ENCODE results near the gene RABGAP1L. TPM values are rescaled to one million over a fixed set of nuclear protein-coding genes. Genes with fewer than 3 reads are reported as not detected.

The RABGAP1L gene
- total RNA-seq, 4 donors from 2014 or later = 42.4 to 74.5 (median 49.1) TPM

DNA sequence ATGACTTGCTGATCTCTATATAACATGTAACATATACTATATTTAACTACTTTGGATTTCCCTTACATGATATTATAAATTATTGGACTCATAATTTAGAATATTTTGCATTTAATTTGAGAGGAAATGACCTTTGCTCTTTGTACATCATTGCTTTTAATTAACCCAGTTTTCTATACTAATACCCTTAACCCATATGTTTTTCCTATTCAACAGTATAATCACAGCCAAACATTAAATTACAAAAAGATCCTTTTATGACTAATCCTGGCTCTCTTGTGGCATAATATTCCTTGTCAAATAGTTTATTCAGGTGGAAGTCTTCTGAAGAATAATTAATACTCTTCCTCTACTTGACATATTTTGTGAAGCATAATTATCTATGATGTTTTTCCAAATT is 232.4 kb downstream of the RABGAP1L start:
- no peak for DNase-seq (ENCODE audit: low spot score in 2 of 2)
- TF ChIP-seq POLR2A (IDR thresholded peaks at IDR 0.05) (no peak), EP300 (IDR thresholded peaks at IDR 0.05) (no peak)
- TF ChIP-seq, protein P1, sequence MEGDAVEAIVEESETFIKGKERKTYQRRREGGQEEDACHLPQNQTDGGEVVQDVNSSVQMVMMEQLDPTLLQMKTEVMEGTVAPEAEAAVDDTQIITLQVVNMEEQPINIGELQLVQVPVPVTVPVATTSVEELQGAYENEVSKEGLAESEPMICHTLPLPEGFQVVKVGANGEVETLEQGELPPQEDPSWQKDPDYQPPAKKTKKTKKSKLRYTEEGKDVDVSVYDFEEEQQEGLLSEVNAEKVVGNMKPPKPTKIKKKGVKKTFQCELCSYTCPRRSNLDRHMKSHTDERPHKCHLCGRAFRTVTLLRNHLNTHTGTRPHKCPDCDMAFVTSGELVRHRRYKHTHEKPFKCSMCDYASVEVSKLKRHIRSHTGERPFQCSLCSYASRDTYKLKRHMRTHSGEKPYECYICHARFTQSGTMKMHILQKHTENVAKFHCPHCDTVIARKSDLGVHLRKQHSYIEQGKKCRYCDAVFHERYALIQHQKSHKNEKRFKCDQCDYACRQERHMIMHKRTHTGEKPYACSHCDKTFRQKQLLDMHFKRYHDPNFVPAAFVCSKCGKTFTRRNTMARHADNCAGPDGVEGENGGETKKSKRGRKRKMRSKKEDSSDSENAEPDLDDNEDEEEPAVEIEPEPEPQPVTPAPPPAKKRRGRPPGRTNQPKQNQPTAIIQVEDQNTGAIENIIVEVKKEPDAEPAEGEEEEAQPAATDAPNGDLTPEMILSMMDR (IDR thresholded peaks at IDR 0.05) = no peak
- Histone ChIP-seq H3K36me3 (peaks cover 0 to 23% (median 0%) of the 10 kb centered on the region in 3 donors), H3K27me3 (no peaks in the 10 kb centered on the region), H3K4me1 (no peaks in the 10 kb centered on the region), H3K27ac (no peak overlapping the region), H3K4me3 (no peak overlapping the region), H3K9me3 (peaks cover 0 to 3% (median 0%) of the 10 kb centered on the region in 4 donors)

GRCh38 chr1:174393885-174394284 is 234.6 kb downstream of the RABGAP1L start:
- H3K4me1 ChIP-seq = no peaks in the 10 kb centered on the region
- 97% methylated on average over 4 of the region's 4 CpGs for WGBS, 2 donors
- no peaks in the 10 kb centered on the region for H3K27me3 ChIP-seq
- no peak for DNase-seq (ENCODE audit: low spot score in 2 of 2)
- TF ChIP-seq POLR2A (IDR thresholded peaks at IDR 0.05) = no peak
- TF ChIP-seq, protein P1 (IDR thresholded peaks at IDR 0.05) = no peak
- H3K4me3 ChIP-seq = no peak overlapping the region
- H3K9me3 ChIP-seq = peaks cover 0 to 3% (median 0%) of the 10 kb centered on the region in 4 donors
- no peak overlapping the region for H3K27ac ChIP-seq
- H3K36me3 ChIP-seq = peaks cover 0 to 23% (median 0%) of the 10 kb centered on the region in 3 donors

GRCh38 chr1:174397261-174397660 is 237.9 kb downstream of the RABGAP1L start:
- 95 to 100% methylated on average over 1 of the region's 1 CpG for WGBS, 2 donors
- TF ChIP-seq EP300 (IDR thresholded peaks at IDR 0.05) (no peak), POLR2A (IDR thresholded peaks at IDR 0.05) (no peak)
- TF ChIP-seq, protein P1 (IDR thresholded peaks at IDR 0.05) = no peak
- peaks cover 0 to 3% (median 0%) of the 10 kb centered on the region in 4 donors for H3K9me3 ChIP-seq
- no peak overlapping the region for H3K4me3 ChIP-seq
- DNase-seq (ENCODE audit: low spot score in 2 of 2) = no peak
- H3K27ac ChIP-seq = no peak overlapping the region
- peaks cover 0 to 33% (median 0%) of the 10 kb centered on the region in 3 donors for H3K36me3 ChIP-seq
- H3K27me3 ChIP-seq = no peaks in the 10 kb centered on the region
- H3K4me1 ChIP-seq = no peaks in the 10 kb centered on the region

DNA sequence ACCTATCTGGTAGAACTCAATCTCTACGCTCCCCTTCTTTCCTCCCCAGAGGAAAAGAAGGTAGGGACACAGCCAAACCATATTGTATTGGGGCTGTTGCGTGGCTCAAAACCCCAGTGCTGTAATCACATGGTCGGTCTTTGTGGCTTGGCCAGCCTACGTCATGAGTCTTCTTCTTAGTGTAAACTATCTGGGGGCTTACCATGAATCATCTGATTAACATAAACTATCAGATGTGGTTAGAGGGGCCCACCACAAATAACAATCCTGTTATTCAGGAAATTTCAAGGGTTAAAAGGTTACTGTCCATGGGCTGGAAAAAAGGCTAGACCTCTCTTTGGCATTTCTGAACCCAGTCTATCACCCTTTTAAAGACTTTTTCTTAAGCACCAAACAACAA is 238.9 kb downstream of the RABGAP1L start:
- DNase-seq (ENCODE audit: low spot score in 2 of 2) = no peak
- Histone ChIP-seq H3K4me3 (no peak overlapping the region), H3K4me1 (no peaks in the 10 kb centered on the region), H3K27me3 (no peaks in the 10 kb centered on the region), H3K36me3 (peaks cover 0 to 29% (median 0%) of the 10 kb centered on the region in 3 donors), H3K27ac (no peak overlapping the region), H3K9me3 (peaks cover 0 to 3% (median 0%) of the 10 kb centered on the region in 4 donors)
- TF ChIP-seq, protein P1 (IDR thresholded peaks at IDR 0.05) = no peak
- TF ChIP-seq POLR2A (IDR thresholded peaks at IDR 0.05) (no peak), EP300 (IDR thresholded peaks at IDR 0.05) (no peak)
- 61 to 62% methylated on average over 4 of the region's 4 CpGs for WGBS, 2 donors

DNA sequence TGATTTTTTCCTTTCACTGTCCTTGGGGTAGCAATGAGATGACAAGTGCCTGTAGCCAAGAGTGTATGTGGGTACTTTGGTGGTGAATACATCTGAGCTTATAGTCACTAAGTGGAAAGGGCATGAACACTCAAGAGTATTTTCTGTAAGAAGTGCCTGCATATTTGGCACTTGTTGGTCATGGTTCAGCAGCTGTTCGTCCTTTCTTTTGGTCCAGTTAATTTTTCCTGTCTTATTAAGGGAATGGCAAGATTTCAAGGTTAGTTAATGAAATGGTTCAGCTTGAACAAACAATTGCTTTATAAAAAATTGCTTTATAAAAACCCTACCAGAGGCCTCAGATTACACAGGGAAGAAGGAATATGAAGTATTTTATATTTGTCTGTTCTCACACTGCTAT is 239.9 kb downstream of the RABGAP1L start:
- Histone ChIP-seq H3K9me3 (peaks cover 0 to 3% (median 0%) of the 10 kb centered on the region in 4 donors), H3K27ac (no peak overlapping the region), H3K27me3 (no peaks in the 10 kb centered on the region), H3K4me1 (no peaks in the 10 kb centered on the region), H3K36me3 (peaks cover 0 to 19% (median 0%) of the 10 kb centered on the region in 3 donors), H3K4me3 (no peak overlapping the region)
- TF ChIP-seq, protein P1 (IDR thresholded peaks at IDR 0.05) = no peak
- TF ChIP-seq EP300 (IDR thresholded peaks at IDR 0.05) = no peak
- no peak for TF ChIP-seq POLR2A (IDR thresholded peaks at IDR 0.05)
- DNase-seq (ENCODE audit: low spot score in 2 of 2) = no peak
- 64 to 80% methylated on average over 1 of the region's 1 CpG for WGBS, 2 donors
